ENCODE data around the gene BRD3. TPM values are rescaled to one million over a fixed set of nuclear protein-coding genes. Genes with fewer than 3 reads are reported as not detected.
A peak's percentile ranks its signal among the peaks of the same experiment; 100 is the strongest.

BRD3 gene
- total and polyA plus RNA-seq, 2 of the 8 experiments (the other 6 are each of a cell fraction or from before 2014, with no cell fraction given): 31.0 to 82.7 TPM

GRCh38 chr9:134068744-134069479 is 1.1 kb upstream of the BRD3 start:
- H3K9me3 ChIP-seq (ENCODE audit: insufficient read depth in 2 of 2, low read depth in 1 of 2, low read length in 1 of 2): peaks cover 3 to 11% of the 10 kb centered on the region in 2 experiments; a peak in 3 of 4 replicates
- H3K4ac ChIP-seq (replicated peaks; ENCODE audit: insufficient read length, low read depth, low read length): no peak overlapping the region
- no peaks in the 10 kb centered on the region for H3K36me3 ChIP-seq (ENCODE audit: control insufficient read depth in 2 of 4, insufficient read depth in 4 of 4, low read length in 3 of 4)
- no peak overlapping the region; a peak in 1 of 7 replicates for H3K9ac ChIP-seq (replicated peaks in 1 of 4; ENCODE audit: extremely low read depth in 1 of 4, low read depth in 3 of 4, low read length in 3 of 4)
- H3K79me2 ChIP-seq (ENCODE audit: control insufficient read depth in 1 of 2, insufficient read depth in 2 of 2, low read length in 2 of 2): peaks cover 22 to 33% of the 10 kb centered on the region in 2 experiments
- ChIA-PET POLR2A (ENCODE audit: partially characterized antibody) (interaction anchor here (0.6 to 1.0 kb wide), 2 partner anchors 60 to 67 kb away, joined by 3 read pairs; partner anchors contain the start of gene WDR5), CTCF (ENCODE audit: partially characterized antibody) (interaction anchor here (1.4 kb wide), 1 partner anchor 94 kb away, joined by 3 read pairs; no protein-coding TSS in a partner anchor)
- peak overlapping the region; percentile 52 to 84 (median 61) for H3K4me3 ChIP-seq (ENCODE audit: extremely low read depth in 1 of 4, insufficient read depth in 2 of 4, low read depth in 3 of 4, low read length in 4 of 4)
- peaks cover 0 to 5% (median 4%) of the 10 kb centered on the region in 4 experiments; a peak in 5 of 7 replicates for H3K4me1 ChIP-seq (replicated peaks in 1 of 4; ENCODE audit: control insufficient read depth in 3 of 4, insufficient read depth in 4 of 4, low read length in 3 of 4)
- no peak overlapping the region for H3K23ac ChIP-seq (ENCODE audit: insufficient read length)
- H3K79me1 ChIP-seq (ENCODE audit: low read depth, low read length): peaks cover 9% of the 10 kb centered on the region
- DNase-seq (ENCODE audit: low read depth in 1 of 2, low spot score in 2 of 2): no peak
- H3K23me2 ChIP-seq (ENCODE audit: low read depth, low read length): peaks cover 5% of the 10 kb centered on the region
- H3K14ac ChIP-seq (ENCODE audit: insufficient read length): no peak overlapping the region
- H2BK15ac ChIP-seq (ENCODE audit: low read length): no peak overlapping the region
- no peak overlapping the region for H3K18ac ChIP-seq (ENCODE audit: extremely low read depth, low read length)
- TF ChIP-seq KDM1A (IDR thresholded peaks at IDR 0.05; ENCODE audit: borderline replicate concordance, low read length): no peak
- peak; percentile 70 for TF ChIP-seq KDM4A (IDR thresholded peaks at IDR 0.05; ENCODE audit: low read depth, low read length, severe bottlenecking)
- TF ChIP-seq RAD21 (IDR thresholded peaks at IDR 0.05 in 1 of 2, conservative IDR thresholded peaks at IDR 0.05 in 1 of 2; ENCODE audit: low read depth in 2 of 2, low read length in 2 of 2): no peak
- no peak for TF ChIP-seq BCL11A (IDR thresholded peaks at IDR 0.05; ENCODE audit: low read depth in 2 of 2, low read length in 2 of 2)
- H4K91ac ChIP-seq (replicated peaks; ENCODE audit: insufficient read length, low read length): no peak overlapping the region
- H2BK5ac ChIP-seq (ENCODE audit: low read depth, low read length): no peak overlapping the region
- H3K4me2 ChIP-seq (ENCODE audit: insufficient read depth in 1 of 2, low read depth in 2 of 2, low read length in 2 of 2): peak overlapping the region; percentile 34 to 77
- 42% methylated on average over 26 of the region's 31 CpGs; no CpG with 5 or more reads in 1 of the 2 experiments for WGBS, 2 experiments (ENCODE audit: extremely low coverage in 1 of 2, insufficient coverage in 1 of 2, insufficient read length in 1 of 2, insufficient replicate concordance in 2 of 2, low coverage in 1 of 2, low lambda C conversion rate in 2 of 2, missing lambda C conversion rate in 1 of 2)
- H4K5ac ChIP-seq (ENCODE audit: insufficient read length, low read depth, low read length): peak overlapping the region; percentile 71
- peak overlapping the region; percentile 43; the same call in 1 of the 2 replicates for H3K27ac ChIP-seq (ENCODE audit: low read depth, low read length)
- no peak overlapping the region for H2BK12ac ChIP-seq (ENCODE audit: low read depth, low read length)
- peaks cover 0 to 13% (median 10%) of the 10 kb centered on the region in 4 experiments; a peak in 3 of 7 replicates for H3K27me3 ChIP-seq (replicated peaks in 1 of 4; ENCODE audit: control insufficient read depth in 3 of 4, extremely low read depth in 1 of 4, insufficient read depth in 3 of 4, low read length in 3 of 4)
- 0 out of 2 replicates have a peak overlapping the region, but pooled peaks have one; percentile 20 for H2AK5ac ChIP-seq (ENCODE audit: low read depth, low read length)
- no peak overlapping the region; the same call in 1 of the 2 replicates for H2AFZ ChIP-seq (ENCODE audit: low read length)
- H4K20me1 ChIP-seq (replicated peaks in 1 of 2; ENCODE audit: control insufficient read depth in 1 of 2, insufficient read depth in 2 of 2, low read length in 2 of 2): peaks cover 15 to 20% of the 10 kb centered on the region in 2 experiments
- peak overlapping the region; percentile 45 for H4K8ac ChIP-seq (ENCODE audit: extremely low read depth, insufficient read depth, low read length)
- no peak overlapping the region for H2BK120ac ChIP-seq (replicated peaks; ENCODE audit: low read depth, low read length)
- no peak overlapping the region for H3K56ac ChIP-seq (replicated peaks; ENCODE audit: insufficient read length, low read depth, low read length)
- FAIRE-seq: no peak
- H2BK20ac ChIP-seq (ENCODE audit: low read length): no peak overlapping the region
